Hematopoietic multipotent progenitor cell treated with erythropoietin and hydrocortisone succinate and interleukin-3 and kit ligand, for 4 days (in vitro differentiated cells): ENCODE results near the gene SND1.

ENCODE experiments used
- DNase-seq: peaks from one replicate; pipeline ENCODE4 v3.0.0-alpha.2; 2015

The SND1 gene

GRCh38 chr7:127913686-127914085, 261.7 kb downstream of the SND1 start:
- no peak for DNase-seq

- no peak for DNase-seq
These were observed 262.7 kb downstream of the SND1 start for GRCh38 chr7:127914693-127915092.

- no peak for DNase-seq
These were observed 264.7 kb downstream of the SND1 start for GRCh38 chr7:127916735-127917134.

- DNase-seq: no peak
These were observed 266.1 kb downstream of the SND1 start for GRCh38 chr7:127918130-127918529.

GRCh38 chr7:127920787-127921438, 268.9 kb downstream of the SND1 start:
- DNase-seq: no peak

GRCh38 chr7:127922656-127923055, 270.7 kb downstream of the SND1 start:
- no peak for DNase-seq

- no peak for DNase-seq
These were observed 272.9 kb downstream of the SND1 start for GRCh38 chr7:127924874-127925273.

GRCh38 chr7:127927348-127927696, 275.3 kb downstream of the SND1 start:
- peak; percentile 25 for DNase-seq

- no peak for DNase-seq
These were observed 276.2 kb downstream of the SND1 start for GRCh38 chr7:127928222-127928621.

- DNase-seq: no peak
These were observed 276.9 kb downstream of the SND1 start for GRCh38 chr7:127928852-127929251.

GRCh38 chr7:127930341-127931328, 278.6 kb downstream of the SND1 start:
- no peak for DNase-seq

GRCh38 chr7:127932076-127932475, 280.1 kb downstream of the SND1 start:
- DNase-seq: no peak

GRCh38 chr7:127932496-127932895, 280.5 kb downstream of the SND1 start:
- DNase-seq: no peak

GRCh38 chr7:127933146-127933545, 281.2 kb downstream of the SND1 start:
- DNase-seq: no peak

- DNase-seq: no peak
These were observed 282.7 kb downstream of the SND1 start for GRCh38 chr7:127934711-127935110.

- no peak for DNase-seq
These were observed 283.9 kb downstream of the SND1 start for GRCh38 chr7:127935847-127936376.

- no peak for DNase-seq
These were observed 285.2 kb downstream of the SND1 start for GRCh38 chr7:127937066-127937680.

GRCh38 chr7:127938588-127938987, 286.6 kb downstream of the SND1 start:
- DNase-seq: no peak

GRCh38 chr7:127940381-127941160, 288.6 kb downstream of the SND1 start:
- DNase-seq: no peak

- no peak for DNase-seq
These were observed 289.6 kb downstream of the SND1 start for GRCh38 chr7:127941476-127942210.

- peak; percentile 19 for DNase-seq
These were observed 291.8 kb downstream of the SND1 start for GRCh38 chr7:127943541-127944521.
